Neural cell (in vitro differentiated cells): ENCODE results near the gene TRPM3.

Experiments used
- CTCF ChIP-seq: fragments of 450-650 bp; IDR thresholded peaks from 2 replicates; pipeline ENCODE4 v1.5.1; 2014; ENCODE audit warnings: antibody characterized with exemption, mild to moderate bottlenecking, moderate library complexity; ENCODE audit not compliant: poor library complexity, severe bottlenecking
- POLR2AphosphoS5 ChIP-seq: IDR thresholded peaks from 2 replicates; pipeline ENCODE4 v1.6.1; 2012

GRCh38 chr9:70861376-70861775 lies 260.0 kb downstream of the TRPM3 start:
- TF ChIP-seq CTCF = no peak
- TF ChIP-seq POLR2AphosphoS5 = peak; percentile 29
